Sigmoid colon (tissue), 4 donors: ENCODE data around the gene MEF2D.

Experiments
- CTCF ChIP-seq, 4 experiments: fragments of 450-650 bp in 3 of 4; fragments of 200-600 bp in 1 of 4; IDR thresholded peaks; one replicate each; pipeline ENCODE4 v1.5.1; 2016 to 2019; ENCODE audit warnings: antibody characterized with exemption in 4 of 4, mild to moderate bottlenecking in 3 of 4, moderate library complexity in 2 of 4
- EP300 ChIP-seq, 4 donors: sonication (generic); formaldehyde crosslinking; IDR thresholded peaks; one replicate each; pipeline ENCODE4 v1.6.1; 2017; ENCODE audit warnings: antibody characterized with exemption in 4 of 4
- POLR2A ChIP-seq, 2 donors: fragments of 450-650 bp; IDR thresholded peaks; one replicate each; pipeline ENCODE4 v1.6.1; 2016; ENCODE audit warnings: antibody characterized with exemption in 2 of 2, mild to moderate bottlenecking in 2 of 2, moderate library complexity in 2 of 2
- POLR2AphosphoS5 ChIP-seq, 4 donors: sonication (generic); formaldehyde crosslinking; IDR thresholded peaks; one replicate each; pipeline ENCODE4 v1.6.1; 2017; ENCODE audit warnings: antibody characterized with exemption in 4 of 4

GRCh38 chr1:156464825-156465452, 35.6 kb downstream of the MEF2D start:
- TF ChIP-seq POLR2AphosphoS5 (IDR thresholded peaks at IDR 0.05) (peak in 1 of 4 donors; percentile 18), CTCF (IDR thresholded peaks at IDR 0.05) (no peak), POLR2A (IDR thresholded peaks at IDR 0.05) (no peak), EP300 (IDR thresholded peaks at IDR 0.05) (no peak)
